Endothelial cell (in vitro differentiated cells): ENCODE results near the gene PLD1. TPM values are rescaled to one million over a fixed set of nuclear protein-coding genes. Genes with fewer than 3 reads are reported as not detected.

ENCODE experiments used
- DNase-seq: peaks from one replicate; pipeline ENCODE4 v3.0.0; 2021; ENCODE audit warnings: low spot score
- H3K27ac Mint-ChIP-seq: one replicate; pipeline ENCODE4 v1.8.0; 2021; ENCODE audit warnings: mixed read lengths, inconsistent platforms; ENCODE audit not compliant: unreplicated experiment
- H3K27me3 Mint-ChIP-seq: one replicate; pipeline ENCODE4 v1.8.0; 2021; ENCODE audit warnings: mild to moderate bottlenecking, moderate library complexity, mixed read lengths, inconsistent platforms; ENCODE audit not compliant: unreplicated experiment
- H3K36me3 Mint-ChIP-seq: one replicate; pipeline ENCODE4 v1.8.0; 2021; ENCODE audit warnings: mild to moderate bottlenecking, low read depth, mixed read lengths, inconsistent platforms; ENCODE audit not compliant: unreplicated experiment
- H3K4me1 Mint-ChIP-seq: one replicate; pipeline ENCODE4 v1.8.0; 2021; ENCODE audit warnings: mild to moderate bottlenecking, mixed read lengths, inconsistent platforms; ENCODE audit not compliant: unreplicated experiment
- H3K4me3 Mint-ChIP-seq: one replicate; pipeline ENCODE4 v1.8.0; 2021; ENCODE audit warnings: mild to moderate bottlenecking, mixed read lengths, inconsistent platforms; ENCODE audit not compliant: unreplicated experiment
- H3K9me3 Mint-ChIP-seq: one replicate; pipeline ENCODE4 v1.8.0; 2021; ENCODE audit warnings: mixed read lengths, inconsistent platforms; ENCODE audit not compliant: unreplicated experiment
- total RNA-seq: library from RNA; stranded (reverse); fragmentation: NEBNext Ultra II Directional; extraction: Animal tissue kit (Norgen Biotek cat#: 25700); gene quantifications from one replicate; pipeline ENCODE4 v1.2.1, GENCODE V29; 2021; ENCODE audit not compliant: unreplicated experiment
- TF ChIP-seq, protein P1 (sequence below): fragments of 200-600 bp; sonication (generic); IDR thresholded peaks from one replicate; pipeline ENCODE4 v1.5.0; 2021; ENCODE audit warnings: antibody characterized with exemption; ENCODE audit not compliant: unreplicated experiment

Gene PLD1
- total RNA-seq, 1 donor from 2014 or later: 61.5 TPM

DNA sequence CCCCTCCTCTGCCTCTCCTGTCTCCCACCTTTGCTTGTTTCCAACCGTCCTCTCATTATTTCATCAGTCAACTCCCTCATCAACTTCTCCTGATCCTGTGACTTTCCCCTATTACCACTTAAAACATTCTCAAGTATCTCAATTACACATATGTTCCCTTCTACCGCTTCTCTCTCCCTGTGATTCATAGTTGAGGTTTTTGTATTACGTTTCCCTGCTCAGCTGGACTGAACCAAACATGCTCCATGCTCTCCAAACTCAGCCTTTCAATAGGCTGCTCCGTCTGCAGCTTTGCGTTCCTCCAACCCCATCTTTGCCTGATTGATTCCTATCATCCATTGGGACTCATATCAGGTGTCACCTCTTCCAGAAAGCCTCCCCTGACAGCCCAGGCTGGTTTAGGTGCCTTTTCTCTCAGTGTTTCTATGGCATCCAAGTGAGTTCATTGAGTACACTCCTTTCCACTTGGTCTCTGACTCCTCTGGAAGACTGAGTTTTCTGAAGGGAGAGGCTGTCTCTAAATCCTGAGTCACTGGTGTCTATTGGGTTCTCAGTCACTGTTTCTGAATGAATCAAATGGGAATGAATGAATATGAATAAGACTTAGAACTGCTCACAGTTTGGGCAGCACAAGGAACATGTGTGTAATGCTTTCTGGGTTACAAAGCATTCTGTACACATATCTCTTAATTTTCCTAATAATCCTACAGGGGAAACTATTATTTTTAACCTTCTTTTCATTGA, 56.4 kb downstream of the PLD1 start:
- Mint-ChIP-seq H3K27ac (no peak overlapping the region), H3K27me3 (no peaks in the 10 kb centered on the region), H3K4me3 (no peak overlapping the region), H3K9me3 (no peaks in the 10 kb centered on the region), H3K36me3 (no peaks in the 10 kb centered on the region), H3K4me1 (peaks cover 4% of the 10 kb centered on the region)
- TF ChIP-seq, protein P1, sequence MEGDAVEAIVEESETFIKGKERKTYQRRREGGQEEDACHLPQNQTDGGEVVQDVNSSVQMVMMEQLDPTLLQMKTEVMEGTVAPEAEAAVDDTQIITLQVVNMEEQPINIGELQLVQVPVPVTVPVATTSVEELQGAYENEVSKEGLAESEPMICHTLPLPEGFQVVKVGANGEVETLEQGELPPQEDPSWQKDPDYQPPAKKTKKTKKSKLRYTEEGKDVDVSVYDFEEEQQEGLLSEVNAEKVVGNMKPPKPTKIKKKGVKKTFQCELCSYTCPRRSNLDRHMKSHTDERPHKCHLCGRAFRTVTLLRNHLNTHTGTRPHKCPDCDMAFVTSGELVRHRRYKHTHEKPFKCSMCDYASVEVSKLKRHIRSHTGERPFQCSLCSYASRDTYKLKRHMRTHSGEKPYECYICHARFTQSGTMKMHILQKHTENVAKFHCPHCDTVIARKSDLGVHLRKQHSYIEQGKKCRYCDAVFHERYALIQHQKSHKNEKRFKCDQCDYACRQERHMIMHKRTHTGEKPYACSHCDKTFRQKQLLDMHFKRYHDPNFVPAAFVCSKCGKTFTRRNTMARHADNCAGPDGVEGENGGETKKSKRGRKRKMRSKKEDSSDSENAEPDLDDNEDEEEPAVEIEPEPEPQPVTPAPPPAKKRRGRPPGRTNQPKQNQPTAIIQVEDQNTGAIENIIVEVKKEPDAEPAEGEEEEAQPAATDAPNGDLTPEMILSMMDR: no peak
- DNase-seq: no peak

GRCh38 chr3:171753025-171753472, 57.2 kb downstream of the PLD1 start:
- Mint-ChIP-seq H3K27me3 (no peaks in the 10 kb centered on the region), H3K36me3 (no peaks in the 10 kb centered on the region), H3K4me3 (no peak overlapping the region), H3K27ac (no peak overlapping the region), H3K9me3 (no peaks in the 10 kb centered on the region), H3K4me1 (peaks cover 11% of the 10 kb centered on the region)
- no peak for DNase-seq
- TF ChIP-seq, protein P1: no peak

DNA sequence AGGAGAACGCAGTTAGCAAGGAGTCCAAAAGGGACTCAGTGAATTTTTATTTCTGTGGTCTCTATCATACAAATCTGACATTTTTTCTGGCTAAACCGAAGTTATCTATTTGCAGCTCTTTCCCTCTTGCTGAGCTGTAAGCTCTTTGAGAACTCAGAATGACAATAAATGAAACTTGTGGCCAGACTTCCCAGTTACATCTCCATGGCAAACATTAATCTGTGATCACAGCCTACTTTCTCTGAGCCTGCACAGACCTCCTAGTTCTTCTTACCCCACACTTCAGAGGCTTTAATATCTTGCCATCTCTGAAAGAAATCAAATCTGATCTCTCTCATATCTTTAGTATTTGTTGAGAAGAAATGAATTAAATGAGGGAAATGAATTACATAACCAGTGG, 58.0 kb downstream of the PLD1 start:
- no peak for DNase-seq
- Mint-ChIP-seq H3K4me3 (no peak overlapping the region), H3K27me3 (no peaks in the 10 kb centered on the region), H3K4me1 (peaks cover 19% of the 10 kb centered on the region), H3K27ac (no peak overlapping the region), H3K36me3 (peaks cover 2% of the 10 kb centered on the region), H3K9me3 (no peaks in the 10 kb centered on the region)
- TF ChIP-seq, protein P1: no peak

GRCh38 chr3:171749124-171749523, 61.2 kb downstream of the PLD1 start:
- Mint-ChIP-seq H3K4me3 (no peak overlapping the region), H3K36me3 (peaks cover 21% of the 10 kb centered on the region), H3K4me1 (peaks cover 26% of the 10 kb centered on the region), H3K27ac (no peak overlapping the region), H3K27me3 (no peaks in the 10 kb centered on the region), H3K9me3 (no peaks in the 10 kb centered on the region)
- DNase-seq: no peak
- TF ChIP-seq, protein P1: no peak
